Loucy (cell line): ENCODE data around the gene HS3ST5.

Source experiments
- H2AFZ ChIP-seq: fragments of 200-600 bp; sonication (generic); 2 replicates; pipeline ENCODE4 v1.6.0; 2016; ENCODE audit warnings: antibody characterized with exemption, mild to moderate bottlenecking, low read length, moderate library complexity
- H3F3A ChIP-seq: fragments of 200-600 bp; 2 replicates; pipeline ENCODE4 v1.6.0; 2016; ENCODE audit warnings: antibody characterized with exemption, low read depth, mild to moderate bottlenecking
- H3K27me3 ChIP-seq: fragments of 200-600 bp; sonication (generic); 2 replicates; pipeline ENCODE4 v1.6.1; 2014; ENCODE audit warnings: low read length, mild to moderate bottlenecking; ENCODE audit not compliant: insufficient read depth, poor library complexity, severe bottlenecking
- H3K36me3 ChIP-seq: fragments of 200-600 bp; sonication (generic); 2 replicates; pipeline ENCODE4 v1.6.1; 2016; ENCODE audit warnings: low read length; ENCODE audit not compliant: insufficient read depth
- H3K4me1 ChIP-seq: fragments of 200-600 bp; sonication (generic); 2 replicates; pipeline ENCODE4 v1.5.1; 2014; ENCODE audit warnings: low read length, mild to moderate bottlenecking; ENCODE audit not compliant: insufficient read depth, poor library complexity, severe bottlenecking
- H3K4me2 ChIP-seq: fragments of 200-600 bp; sonication (generic); 2 replicates; pipeline ENCODE4 v1.6.0; 2014; ENCODE audit warnings: antibody characterized with exemption, low read length, low read depth, mild to moderate bottlenecking; ENCODE audit not compliant: poor library complexity, severe bottlenecking
- H3K4me3 ChIP-seq: fragments of 200-600 bp; sonication (generic); 2 replicates; pipeline ENCODE4 v1.5.1; 2014; ENCODE audit warnings: low read length, mild to moderate bottlenecking, mixed read lengths; ENCODE audit not compliant: poor library complexity, severe bottlenecking
- H3K79me2 ChIP-seq: fragments of 200-600 bp; sonication (generic); 2 replicates; pipeline ENCODE4 v1.6.1; 2014; ENCODE audit warnings: low read length; ENCODE audit not compliant: insufficient read depth
- H3K9ac ChIP-seq: fragments of 200-600 bp; sonication (generic); 2 replicates; pipeline ENCODE4 v1.6.0; 2014; ENCODE audit warnings: mild to moderate bottlenecking, low read depth, low read length, moderate library complexity; ENCODE audit not compliant: poor library complexity, severe bottlenecking
- H3K9me2 ChIP-seq: fragments of 200-600 bp; sonication (generic); replicated peaks from 2 replicates; pipeline ENCODE4 v1.6.1; 2016; ENCODE audit warnings: low read depth, low read length, mixed read lengths
- H3K9me3 ChIP-seq: fragments of 200-600 bp; sonication (generic); 2 replicates; pipeline ENCODE4 v1.6.1; 2014; ENCODE audit warnings: mild to moderate bottlenecking, antibody characterized with exemption, low read length, low read depth; ENCODE audit not compliant: insufficient read depth
- H4K20me1 ChIP-seq: fragments of 200-600 bp; sonication (generic); 2 replicates; pipeline ENCODE4 v1.6.0; 2014; ENCODE audit warnings: antibody characterized with exemption, low read length, mild to moderate bottlenecking; ENCODE audit not compliant: insufficient read depth, poor library complexity, severe bottlenecking
- EZH2phosphoT487 ChIP-seq: fragments of 200-600 bp; IDR thresholded peaks from 2 replicates; pipeline ENCODE4 v1.6.1; 2018; ENCODE audit warnings: antibody characterized with exemption, mild to moderate bottlenecking, moderate library complexity, borderline replicate concordance
- TF ChIP-seq, protein P1 (sequence below): fragments of 200-600 bp; sonication (generic); conservative IDR thresholded peaks from 2 replicates; pipeline ENCODE4 v1.5.1; 2014; ENCODE audit warnings: mild to moderate bottlenecking, antibody characterized with exemption, low read length

The HS3ST5 gene

DNA sequence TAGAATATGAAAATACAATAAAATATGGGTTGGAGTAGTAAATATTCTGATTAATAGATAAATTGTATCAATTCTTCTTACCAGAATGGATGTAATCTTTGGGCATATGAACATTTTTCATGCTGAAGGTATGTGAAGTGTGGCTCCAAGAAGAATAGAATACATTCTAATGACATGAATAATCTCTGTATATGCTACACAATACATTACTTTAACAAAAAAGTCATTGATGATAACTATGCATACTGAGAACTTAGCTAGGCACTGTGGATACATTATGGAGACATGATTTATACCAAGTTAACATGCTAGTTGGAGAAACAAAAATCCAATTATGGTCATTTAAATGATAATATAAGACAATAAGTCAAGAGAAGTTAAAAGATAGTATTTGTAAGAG, 309.2 kb downstream of the HS3ST5 start:
- Histone ChIP-seq H3K9me3 (no peaks in the 10 kb centered on the region), H3K79me2 (no peaks in the 10 kb centered on the region), H2AFZ (no peak overlapping the region), H3K9me2 (peaks cover 4% of the 10 kb centered on the region; the same call in 1 of the 2 replicates), H3K4me1 (no peaks in the 10 kb centered on the region), H3K9ac (no peak overlapping the region), H3K27me3 (no peaks in the 10 kb centered on the region), H3K4me2 (no peak overlapping the region), H3K4me3 (no peak overlapping the region), H3F3A (no peaks in the 10 kb centered on the region), H3K36me3 (no peaks in the 10 kb centered on the region), H4K20me1 (no peaks in the 10 kb centered on the region)
- no peak for TF ChIP-seq EZH2phosphoT487
- TF ChIP-seq, protein P1, sequence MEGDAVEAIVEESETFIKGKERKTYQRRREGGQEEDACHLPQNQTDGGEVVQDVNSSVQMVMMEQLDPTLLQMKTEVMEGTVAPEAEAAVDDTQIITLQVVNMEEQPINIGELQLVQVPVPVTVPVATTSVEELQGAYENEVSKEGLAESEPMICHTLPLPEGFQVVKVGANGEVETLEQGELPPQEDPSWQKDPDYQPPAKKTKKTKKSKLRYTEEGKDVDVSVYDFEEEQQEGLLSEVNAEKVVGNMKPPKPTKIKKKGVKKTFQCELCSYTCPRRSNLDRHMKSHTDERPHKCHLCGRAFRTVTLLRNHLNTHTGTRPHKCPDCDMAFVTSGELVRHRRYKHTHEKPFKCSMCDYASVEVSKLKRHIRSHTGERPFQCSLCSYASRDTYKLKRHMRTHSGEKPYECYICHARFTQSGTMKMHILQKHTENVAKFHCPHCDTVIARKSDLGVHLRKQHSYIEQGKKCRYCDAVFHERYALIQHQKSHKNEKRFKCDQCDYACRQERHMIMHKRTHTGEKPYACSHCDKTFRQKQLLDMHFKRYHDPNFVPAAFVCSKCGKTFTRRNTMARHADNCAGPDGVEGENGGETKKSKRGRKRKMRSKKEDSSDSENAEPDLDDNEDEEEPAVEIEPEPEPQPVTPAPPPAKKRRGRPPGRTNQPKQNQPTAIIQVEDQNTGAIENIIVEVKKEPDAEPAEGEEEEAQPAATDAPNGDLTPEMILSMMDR = no peak

DNA sequence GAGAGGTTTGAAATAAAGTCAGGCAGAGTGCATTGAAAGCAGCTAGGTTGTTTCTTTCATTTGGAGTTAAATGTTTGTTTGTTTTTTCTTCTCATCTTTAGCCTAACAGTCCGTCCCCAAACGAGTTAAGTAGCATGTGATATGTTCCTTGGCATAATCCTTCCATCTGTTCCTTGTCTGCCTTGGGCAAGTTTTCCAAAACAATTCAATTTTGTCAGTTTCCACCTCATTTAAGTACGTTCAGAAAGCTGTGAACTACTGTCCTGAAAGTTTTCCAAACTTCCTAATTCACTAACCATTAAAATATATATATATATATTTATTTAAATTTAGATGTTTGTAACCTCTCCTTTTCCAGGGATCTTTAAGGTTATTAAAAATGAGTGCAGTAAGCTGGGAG, 310.1 kb downstream of the HS3ST5 start:
- no peak overlapping the region for H3K4me3 ChIP-seq
- peaks cover 3% of the 10 kb centered on the region; the same call in 1 of the 2 replicates for H3K9me2 ChIP-seq
- TF ChIP-seq EZH2phosphoT487 = no peak
- TF ChIP-seq, protein P1 = no peak
- H3K79me2 ChIP-seq = no peaks in the 10 kb centered on the region
- no peaks in the 10 kb centered on the region for H3K36me3 ChIP-seq
- no peaks in the 10 kb centered on the region for H3K4me1 ChIP-seq
- H4K20me1 ChIP-seq = no peaks in the 10 kb centered on the region
- H2AFZ ChIP-seq = no peak overlapping the region
- H3K9ac ChIP-seq = no peak overlapping the region
- H3K9me3 ChIP-seq = no peaks in the 10 kb centered on the region
- H3F3A ChIP-seq = no peaks in the 10 kb centered on the region
- no peak overlapping the region for H3K4me2 ChIP-seq
- H3K27me3 ChIP-seq = no peaks in the 10 kb centered on the region

DNA sequence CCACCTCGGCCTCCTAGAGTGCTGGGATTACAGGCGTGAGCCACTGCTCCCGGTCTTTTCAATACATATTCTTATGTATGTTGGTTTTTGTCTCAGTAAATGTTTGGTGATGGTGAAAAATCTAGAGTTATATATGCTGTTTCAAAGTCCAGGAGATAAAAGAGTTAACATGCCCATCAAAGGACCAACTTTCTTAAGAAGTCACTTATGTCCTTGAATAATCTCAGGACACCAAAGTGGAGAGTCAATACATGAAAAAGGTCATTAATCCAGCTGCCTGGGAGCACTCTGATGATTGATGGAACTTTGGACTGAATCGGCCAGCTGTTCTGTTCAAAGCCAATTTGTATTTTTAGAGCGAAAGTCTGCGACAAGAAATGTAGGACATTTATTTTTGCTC, 312.1 kb downstream of the HS3ST5 start:
- Histone ChIP-seq H3K36me3 (no peaks in the 10 kb centered on the region), H4K20me1 (no peaks in the 10 kb centered on the region), H3K27me3 (no peaks in the 10 kb centered on the region), H3K79me2 (no peaks in the 10 kb centered on the region), H3K4me3 (no peak overlapping the region), H3F3A (no peaks in the 10 kb centered on the region), H3K9ac (no peak overlapping the region), H3K4me2 (no peak overlapping the region), H3K9me2 (no peaks in the 10 kb centered on the region), H3K4me1 (no peaks in the 10 kb centered on the region), H2AFZ (no peak overlapping the region), H3K9me3 (no peaks in the 10 kb centered on the region)
- TF ChIP-seq, protein P1 = no peak
- TF ChIP-seq EZH2phosphoT487 = no peak
